Midbrain (tissue), 1 donor: Measurements from ENCODE around the gene SCFD1.
"Not testable (repeated sequence)": the region's sequence is repeated elsewhere in the genome, so short reads cannot be mapped to it uniquely, and the experiment has no call there.

Experiments used
- DNase-seq: peaks from one replicate; lab custom pipeline; 2025; lab: John Stamatoyannopoulos, UW

The SCFD1 gene

GRCh38 chr14:30673071-30673470 is 51.0 kb downstream of the SCFD1 start:
- no peak for DNase-seq

- no peak for DNase-seq
Measured at GRCh38 chr14:30678926-30679431, 56.9 kb downstream of the SCFD1 start.

GRCh38 chr14:30680036-30680435 is 57.9 kb downstream of the SCFD1 start:
- DNase-seq: no peak

- DNase-seq: not testable (repeated sequence)
Measured at GRCh38 chr14:30680776-30681175, 58.7 kb downstream of the SCFD1 start.

GRCh38 chr14:30681752-30682355 is 59.7 kb downstream of the SCFD1 start:
- DNase-seq: no peak

- not testable (repeated sequence) for DNase-seq
Measured at GRCh38 chr14:30690487-30691355, 68.6 kb downstream of the SCFD1 start.

GRCh38 chr14:30691751-30692398 is 69.8 kb downstream of the SCFD1 start:
- DNase-seq: no peak

- no peak for DNase-seq
Measured at GRCh38 chr14:30692669-30693068, 70.5 kb downstream of the SCFD1 start.

GRCh38 chr14:30698463-30698862 is 76.3 kb downstream of the SCFD1 start:
- no peak for DNase-seq

- DNase-seq: no peak
Measured at GRCh38 chr14:30706704-30707103, 84.6 kb downstream of the SCFD1 start.

- no peak for DNase-seq
Measured at GRCh38 chr14:30708157-30708556, 86.0 kb downstream of the SCFD1 start.

GRCh38 chr14:30709201-30709600 is 87.1 kb downstream of the SCFD1 start:
- no peak for DNase-seq

GRCh38 chr14:30710876-30711275 is 88.8 kb downstream of the SCFD1 start:
- DNase-seq: no peak

GRCh38 chr14:30719137-30719536 is 97.0 kb downstream of the SCFD1 start:
- DNase-seq: no peak

- no peak for DNase-seq
Measured at GRCh38 chr14:30725763-30726162, 103.6 kb downstream of the SCFD1 start.

GRCh38 chr14:30728471-30728870 is 106.4 kb downstream of the SCFD1 start:
- DNase-seq: no peak

- no peak for DNase-seq
Measured at GRCh38 chr14:30737916-30738315, 115.8 kb downstream of the SCFD1 start.

- DNase-seq: no peak
Measured at GRCh38 chr14:30738978-30739377, 116.9 kb downstream of the SCFD1 start.

- DNase-seq: peak; percentile 4
Measured at GRCh38 chr14:30748343-30748742, 126.2 kb downstream of the SCFD1 start.

- DNase-seq: no peak
Measured at GRCh38 chr14:30751646-30752416, 129.7 kb downstream of the SCFD1 start.

- no peak for DNase-seq
Measured at GRCh38 chr14:30753452-30753851, 131.3 kb downstream of the SCFD1 start.

GRCh38 chr14:30754778-30755177 is 132.7 kb downstream of the SCFD1 start:
- no peak for DNase-seq
